HUES64 (cell line): Measurements from ENCODE around the gene ZNF746.

Source experiments
- H3K27ac ChIP-seq: 2 replicates; pipeline ENCODE4 v1.7.0; 2013; ENCODE audit warnings: low read depth, low read length, inconsistent platforms
- H3K27me3 ChIP-seq: 2 replicates; pipeline ENCODE4 v1.6.1; 2013; ENCODE audit warnings: mild to moderate bottlenecking, low read length; ENCODE audit not compliant: insufficient read depth
- H3K36me3 ChIP-seq: 2 replicates; pipeline ENCODE4 v1.6.1; 2013; ENCODE audit warnings: mild to moderate bottlenecking, low read length; ENCODE audit not compliant: insufficient read depth
- H3K4me1 ChIP-seq: 2 replicates; pipeline ENCODE4 v1.6.1; 2013; ENCODE audit warnings: mild to moderate bottlenecking, low read length, moderate library complexity; ENCODE audit not compliant: insufficient read depth
- H3K4me3 ChIP-seq: 2 replicates; pipeline ENCODE4 v1.5.1; 2013; ENCODE audit warnings: mild to moderate bottlenecking, low read length, moderate library complexity
- H3K9ac ChIP-seq: 2 replicates; pipeline ENCODE4 v1.6.1; 2013; ENCODE audit warnings: mild to moderate bottlenecking, low read depth, low read length
- H3K9me3 ChIP-seq: 2 replicates; pipeline ENCODE4 v1.6.1; 2013; ENCODE audit warnings: low read depth, low read length; ENCODE audit not compliant: insufficient read depth
- WGBS: fragments of 150-250, 120-280 bp; methylation state at CpG from one replicate; pipeline ENCODE4 v1.1.7; 2013; ENCODE audit warnings: missing lambda C conversion rate; 5-methylcytosine and 5-hydroxymethylcytosine counted together

The ZNF746 gene

DNA sequence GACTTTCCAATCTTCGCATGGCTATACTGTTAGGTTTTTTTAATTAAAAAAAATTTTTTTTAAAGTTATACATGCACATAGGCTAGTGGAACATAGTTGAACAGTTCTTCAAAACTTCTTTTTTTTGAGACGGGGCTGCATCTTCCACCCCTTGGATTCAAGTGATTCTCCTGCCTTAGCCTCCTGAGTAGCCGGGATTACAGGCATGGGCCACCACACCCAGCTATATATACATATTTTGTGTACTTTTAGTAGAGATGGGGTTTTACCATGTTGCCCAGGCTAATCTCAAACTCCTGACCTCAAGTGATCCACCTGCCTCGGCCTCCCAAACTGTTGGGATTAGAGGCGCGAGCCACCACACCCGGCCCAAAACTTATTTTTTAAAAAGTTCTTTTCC, 54.1 kb downstream of the ZNF746 start:
- no peaks in the 10 kb centered on the region for H3K9me3 ChIP-seq
- H3K4me1 ChIP-seq: no peaks in the 10 kb centered on the region
- 94% methylated on average over 5 of the region's 7 CpGs for WGBS
- H3K27me3 ChIP-seq: no peaks in the 10 kb centered on the region
- no peak overlapping the region for H3K9ac ChIP-seq
- no peak overlapping the region for H3K4me3 ChIP-seq
- H3K27ac ChIP-seq: no peak overlapping the region
- peaks cover 23% of the 10 kb centered on the region for H3K36me3 ChIP-seq

DNA sequence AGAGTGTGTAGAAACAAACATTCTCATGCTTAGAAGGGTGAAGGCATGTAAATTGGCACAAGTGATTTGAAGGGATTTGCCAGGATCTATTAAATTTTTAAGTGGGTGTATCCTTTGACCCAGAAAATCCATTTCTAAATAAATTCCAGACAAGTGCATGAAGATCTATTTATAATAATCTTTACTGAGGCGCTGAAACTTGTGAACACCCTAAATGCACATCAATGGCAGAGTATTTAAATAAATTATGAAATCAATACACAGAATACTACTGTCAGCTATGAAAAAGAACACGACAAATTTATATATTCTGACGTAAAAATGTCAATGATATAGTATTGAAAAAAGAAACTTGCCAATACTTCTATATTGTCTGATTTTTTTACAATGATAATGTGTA, 54.7 kb downstream of the ZNF746 start:
- Histone ChIP-seq H3K9ac (no peak overlapping the region), H3K27ac (no peak overlapping the region), H3K4me3 (no peak overlapping the region), H3K27me3 (no peaks in the 10 kb centered on the region), H3K9me3 (no peaks in the 10 kb centered on the region), H3K36me3 (peaks cover 20% of the 10 kb centered on the region), H3K4me1 (no peaks in the 10 kb centered on the region)
- 86% methylated on average over 1 of the region's 3 CpGs for WGBS

DNA sequence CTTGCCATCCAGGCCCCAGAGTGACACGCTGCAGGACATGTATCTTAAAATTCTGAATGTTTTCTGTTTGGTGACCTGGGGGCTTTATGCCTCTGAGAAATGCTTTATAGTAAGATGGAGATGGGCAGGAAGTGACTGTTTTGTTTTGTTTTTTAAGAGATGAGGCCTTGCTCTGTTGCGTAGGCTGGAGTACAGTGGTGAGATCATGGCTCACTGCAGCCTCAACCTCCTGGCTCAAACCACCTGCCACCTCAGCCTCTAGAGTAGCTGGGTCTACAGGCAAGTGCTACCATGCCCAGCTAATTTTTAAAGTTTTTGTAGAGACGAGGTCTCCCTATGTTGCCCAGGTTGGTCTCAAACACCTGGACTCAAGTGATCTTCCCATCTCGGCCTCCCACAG, 57.4 kb downstream of the ZNF746 start:
- H3K9me3 ChIP-seq: no peaks in the 10 kb centered on the region
- WGBS: 87% methylated on average over 4 of the region's 4 CpGs
- no peak overlapping the region for H3K27ac ChIP-seq
- H3K9ac ChIP-seq: no peak overlapping the region
- H3K4me3 ChIP-seq: no peak overlapping the region
- peaks cover 17% of the 10 kb centered on the region; the same call in 1 of the 2 replicates for H3K36me3 ChIP-seq
- H3K4me1 ChIP-seq: no peaks in the 10 kb centered on the region
- no peaks in the 10 kb centered on the region for H3K27me3 ChIP-seq

DNA sequence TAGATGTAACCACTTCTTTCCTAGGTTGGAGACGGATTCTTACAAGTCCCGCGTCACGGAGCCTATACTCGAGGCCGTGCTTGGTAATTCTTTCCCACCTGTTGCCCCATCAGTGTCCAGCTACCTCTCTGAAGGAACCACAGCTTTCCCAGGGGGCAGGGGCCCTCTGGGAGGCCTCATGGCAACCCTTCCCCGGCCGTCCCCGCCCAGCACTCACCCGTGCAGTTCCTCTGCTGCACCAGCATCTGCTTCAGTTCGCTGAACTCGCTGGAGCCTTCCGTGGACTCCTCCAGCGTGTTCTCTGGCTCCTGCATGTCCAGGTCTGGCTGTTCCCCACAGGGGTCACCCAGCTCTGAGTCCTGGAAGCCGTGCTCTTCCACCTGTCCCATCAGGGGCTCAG, 61.3 kb downstream of the ZNF746 start:
- Histone ChIP-seq H3K4me3 (no peak overlapping the region), H3K4me1 (no peaks in the 10 kb centered on the region), H3K9ac (no peak overlapping the region), H3K9me3 (no peaks in the 10 kb centered on the region), H3K27me3 (no peaks in the 10 kb centered on the region), H3K27ac (no peak overlapping the region), H3K36me3 (peaks cover 27% of the 10 kb centered on the region)
- WGBS: 95% methylated on average over 15 of the region's 15 CpGs

DNA sequence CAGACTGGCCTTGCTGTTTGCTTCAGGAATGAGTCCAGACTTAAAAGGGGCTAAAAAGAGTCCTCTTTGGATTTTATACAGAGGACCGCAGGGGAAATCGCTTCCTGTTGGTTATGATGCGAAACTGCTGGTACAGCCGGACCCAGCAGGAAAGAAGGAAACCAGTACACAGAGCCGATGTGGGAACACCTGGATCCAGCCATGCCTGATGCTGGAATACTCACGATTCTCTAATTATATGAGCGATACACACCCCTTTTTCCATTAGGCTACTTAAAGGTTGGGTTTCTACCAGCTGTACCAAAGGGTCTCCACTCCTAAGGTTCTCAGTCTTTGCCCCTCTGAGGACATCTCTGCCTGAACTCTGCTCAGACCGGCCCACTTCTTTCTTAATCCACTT, 64.5 kb downstream of the ZNF746 start:
- Histone ChIP-seq H3K9me3 (no peaks in the 10 kb centered on the region), H3K27me3 (no peaks in the 10 kb centered on the region), H3K27ac (no peak overlapping the region), H3K4me3 (no peak overlapping the region), H3K9ac (no peak overlapping the region), H3K4me1 (no peaks in the 10 kb centered on the region), H3K36me3 (peaks cover 27% of the 10 kb centered on the region)
- WGBS: 91% methylated on average over 8 of the region's 8 CpGs

DNA sequence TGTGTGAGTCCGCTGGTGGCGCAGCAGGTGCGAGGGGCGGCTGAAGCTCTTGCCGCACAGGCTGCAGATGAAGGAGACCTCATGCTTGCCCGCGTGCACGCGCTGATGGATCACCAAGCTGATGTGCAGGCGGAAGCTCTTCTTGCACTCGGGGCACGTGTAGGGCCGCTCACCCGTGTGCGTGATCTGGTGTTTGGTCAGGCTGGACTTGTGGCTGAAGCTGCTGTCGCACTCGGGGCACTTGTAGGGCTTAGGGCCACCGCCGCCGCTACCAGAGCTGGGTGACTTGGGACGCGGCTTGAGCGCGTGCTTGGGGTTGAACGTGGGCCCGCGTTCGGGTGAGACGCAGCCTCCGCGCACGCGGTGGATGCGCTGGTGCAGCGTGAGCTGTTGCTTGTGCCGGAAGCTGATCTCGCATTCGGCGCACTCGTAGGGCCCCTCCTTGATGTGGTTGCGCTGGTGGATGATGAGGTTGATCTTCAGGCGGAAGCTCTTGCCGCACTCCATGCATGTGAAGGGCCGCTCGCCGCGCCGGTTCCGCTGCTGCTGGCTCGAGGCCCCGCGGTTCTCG, 65.4 kb downstream of the ZNF746 start:
- no peaks in the 10 kb centered on the region for H3K27me3 ChIP-seq
- H3K9ac ChIP-seq: no peak overlapping the region
- H3K9me3 ChIP-seq: no peaks in the 10 kb centered on the region
- peaks cover 27% of the 10 kb centered on the region for H3K36me3 ChIP-seq
- no peaks in the 10 kb centered on the region for H3K4me1 ChIP-seq
- 98% methylated on average over 53 of the region's 53 CpGs for WGBS
- H3K4me3 ChIP-seq: no peak overlapping the region
- H3K27ac ChIP-seq: no peak overlapping the region

DNA sequence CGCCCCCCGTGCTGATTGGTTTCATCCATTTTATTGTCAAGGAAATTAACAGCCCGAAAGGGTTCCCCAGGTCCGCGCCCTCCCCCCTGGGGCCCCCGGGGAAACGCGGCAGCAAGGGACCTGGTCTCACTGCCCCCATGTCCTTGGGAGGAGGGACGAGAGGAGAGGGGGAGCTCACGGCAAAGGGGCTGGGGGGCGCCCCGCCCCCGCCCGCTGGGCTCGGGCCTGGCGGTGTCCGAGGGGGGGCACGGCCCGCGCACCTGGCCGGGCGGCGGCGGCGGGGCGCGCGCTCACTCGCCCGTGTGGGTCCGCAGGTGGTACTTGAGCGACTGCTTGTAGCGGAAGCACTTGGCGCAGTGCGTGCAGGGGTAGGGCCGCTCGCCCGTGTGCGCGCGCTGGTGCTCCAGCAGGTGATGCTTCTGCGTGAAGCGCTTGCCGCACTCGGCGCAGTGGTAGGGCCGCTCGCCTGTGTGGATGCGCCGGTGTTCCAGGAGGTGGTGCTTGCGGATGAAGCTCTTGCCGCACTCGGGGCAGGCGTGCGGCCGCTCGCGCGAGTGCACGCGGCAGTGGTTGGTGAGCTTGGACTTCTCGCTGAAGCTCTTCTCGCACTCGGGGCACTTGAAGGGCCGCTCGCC, 66.0 kb downstream of the ZNF746 start:
- H3K9ac ChIP-seq: no peak overlapping the region
- H3K27me3 ChIP-seq: no peaks in the 10 kb centered on the region
- 96% methylated on average over 66 of the region's 66 CpGs for WGBS
- no peaks in the 10 kb centered on the region for H3K4me1 ChIP-seq
- no peak overlapping the region for H3K27ac ChIP-seq
- peaks cover 27% of the 10 kb centered on the region for H3K36me3 ChIP-seq
- no peak overlapping the region for H3K4me3 ChIP-seq
- no peaks in the 10 kb centered on the region for H3K9me3 ChIP-seq

DNA sequence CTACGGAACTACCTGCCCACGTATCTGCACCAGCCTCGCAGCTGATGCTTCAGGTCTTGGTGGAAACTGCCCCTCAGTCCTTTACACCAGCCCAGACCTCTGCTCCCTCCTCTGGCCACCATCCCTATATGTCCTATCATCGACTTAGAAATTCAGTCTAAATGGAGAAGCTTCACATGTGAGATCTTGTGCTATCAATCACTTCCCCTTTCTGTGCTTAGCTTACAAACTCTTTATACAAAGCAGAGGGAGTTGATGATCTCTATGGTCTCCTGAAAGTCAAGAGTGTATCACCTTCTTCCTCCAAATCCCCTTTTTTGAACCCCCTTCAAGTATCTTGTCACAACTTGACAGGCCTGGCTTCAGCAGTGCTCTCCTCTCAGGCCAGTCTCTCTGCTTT, 67.4 kb downstream of the ZNF746 start:
- 91% methylated on average over 4 of the region's 4 CpGs for WGBS
- Histone ChIP-seq H3K36me3 (peaks cover 19% of the 10 kb centered on the region), H3K27me3 (no peaks in the 10 kb centered on the region), H3K9me3 (no peaks in the 10 kb centered on the region), H3K27ac (no peak overlapping the region), H3K9ac (no peak overlapping the region), H3K4me1 (no peaks in the 10 kb centered on the region), H3K4me3 (no peak overlapping the region)

DNA sequence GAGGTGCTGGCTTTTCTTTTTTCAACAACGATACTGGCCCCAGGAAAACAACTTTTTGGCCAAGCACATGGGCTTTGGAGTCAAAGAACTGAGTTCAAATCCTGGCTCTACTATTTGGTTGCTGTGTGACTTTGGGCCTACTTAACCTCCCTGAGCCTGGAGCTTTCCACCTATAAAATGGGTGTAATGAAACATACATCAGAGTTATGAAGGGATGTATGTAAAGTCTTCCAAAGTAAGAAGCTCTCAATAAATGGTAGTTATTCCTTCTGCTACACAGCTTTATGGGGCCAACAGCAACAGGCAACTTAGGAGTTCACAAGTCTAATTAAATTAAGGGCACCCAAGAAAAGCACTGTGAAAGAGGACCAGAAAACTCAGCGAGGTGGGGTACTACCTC, 69.7 kb downstream of the ZNF746 start:
- Histone ChIP-seq H3K27ac (no peak overlapping the region), H3K4me3 (no peak overlapping the region), H3K4me1 (no peaks in the 10 kb centered on the region), H3K36me3 (peaks cover 10% of the 10 kb centered on the region), H3K27me3 (no peaks in the 10 kb centered on the region), H3K9me3 (no peaks in the 10 kb centered on the region), H3K9ac (no peak overlapping the region)
- WGBS: 97% methylated on average over 2 of the region's 2 CpGs

DNA sequence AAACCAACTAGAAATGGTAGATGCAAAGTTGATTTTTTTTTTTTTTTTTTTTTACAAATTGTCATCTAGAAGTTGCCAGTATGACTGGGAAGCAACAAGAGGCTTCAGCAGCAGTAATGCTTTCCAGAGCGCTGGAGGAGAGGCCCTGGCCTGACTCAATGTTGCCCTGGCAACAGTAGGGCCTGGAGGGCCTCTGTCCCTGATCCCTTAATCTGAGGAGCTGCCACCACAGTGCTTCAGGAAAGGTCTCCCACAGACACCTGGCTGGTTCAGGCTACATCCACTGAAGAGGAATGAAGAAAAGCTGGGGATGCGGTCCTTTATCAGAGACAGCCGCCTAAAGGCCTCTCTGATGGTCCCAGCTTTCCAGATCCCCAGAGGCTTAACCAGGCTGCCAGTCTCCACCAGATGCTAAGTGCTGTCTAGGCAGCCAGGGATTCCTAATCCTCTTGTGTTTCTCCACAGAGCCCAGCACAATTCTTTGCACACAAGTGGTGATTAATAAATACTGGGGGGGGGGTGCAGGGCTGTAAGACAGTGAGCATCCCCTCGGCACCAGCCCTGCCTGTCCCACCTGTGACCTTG, 70.4 kb downstream of the ZNF746 start:
- no peak overlapping the region for H3K27ac ChIP-seq
- no peaks in the 10 kb centered on the region for H3K4me1 ChIP-seq
- WGBS: 91% methylated on average over 4 of the region's 4 CpGs
- H3K9me3 ChIP-seq: no peaks in the 10 kb centered on the region
- H3K27me3 ChIP-seq: no peaks in the 10 kb centered on the region
- no peak overlapping the region for H3K4me3 ChIP-seq
- H3K9ac ChIP-seq: no peak overlapping the region
- H3K36me3 ChIP-seq: peaks cover 5% of the 10 kb centered on the region

DNA sequence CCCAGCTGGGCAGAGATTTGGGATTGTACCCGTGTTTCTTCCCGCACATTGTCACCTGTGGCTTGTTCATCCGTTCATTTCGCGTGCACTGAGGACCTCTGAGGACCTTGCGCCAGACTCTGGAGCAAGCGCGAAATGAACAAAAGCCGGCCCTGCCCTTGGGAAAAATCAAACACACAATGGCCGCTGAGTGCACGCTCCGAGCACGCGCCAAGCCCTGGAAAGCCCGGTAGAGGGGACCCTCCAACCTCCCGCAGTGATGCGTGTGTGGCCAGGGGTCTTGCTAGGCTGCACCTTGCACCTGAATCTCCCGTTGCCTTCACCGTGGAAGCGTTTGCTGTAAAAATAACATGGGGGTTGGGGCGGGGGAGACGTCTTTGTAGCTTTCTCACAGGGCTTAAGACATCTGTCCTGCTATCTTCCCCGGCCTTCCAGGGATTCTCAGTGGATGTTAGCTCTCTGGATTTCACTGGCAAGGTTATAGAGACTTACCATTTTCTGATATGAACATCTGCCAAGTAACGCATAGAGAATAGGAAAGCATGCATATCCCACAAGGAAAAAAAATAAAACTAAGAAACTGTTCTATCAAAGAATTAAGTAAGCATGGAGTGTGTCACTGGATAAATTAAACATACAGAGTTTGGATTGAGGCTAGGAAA, 74.0 kb downstream of the ZNF746 start:
- no peak overlapping the region for H3K4me3 ChIP-seq
- no peaks in the 10 kb centered on the region for H3K36me3 ChIP-seq
- no peak overlapping the region for H3K27ac ChIP-seq
- no peak overlapping the region for H3K9ac ChIP-seq
- H3K27me3 ChIP-seq: no peaks in the 10 kb centered on the region
- WGBS: 94% methylated on average over 23 of the region's 24 CpGs
- no peaks in the 10 kb centered on the region for H3K9me3 ChIP-seq
- no peaks in the 10 kb centered on the region for H3K4me1 ChIP-seq
